DND-41 (cell line): ENCODE measurements around the gene PPP6C.

Experiments
- CTCF ChIP-seq: IDR thresholded peaks from 2 replicates; pipeline ENCODE4 v1.5.1; 2012; ENCODE audit warnings: borderline replicate concordance, low read length, moderate library complexity, mild to moderate bottlenecking; ENCODE audit not compliant: poor library complexity, severe bottlenecking; ENCODE audit errors: extremely low read depth
- EZH2 ChIP-seq: IDR thresholded peaks from 3 replicates; pipeline ENCODE4 v1.6.1; 2012; ENCODE audit warnings: borderline replicate concordance, low read depth, mild to moderate bottlenecking, moderate library complexity, low read length, inconsistent platforms; ENCODE audit not compliant: severe bottlenecking

DNA sequence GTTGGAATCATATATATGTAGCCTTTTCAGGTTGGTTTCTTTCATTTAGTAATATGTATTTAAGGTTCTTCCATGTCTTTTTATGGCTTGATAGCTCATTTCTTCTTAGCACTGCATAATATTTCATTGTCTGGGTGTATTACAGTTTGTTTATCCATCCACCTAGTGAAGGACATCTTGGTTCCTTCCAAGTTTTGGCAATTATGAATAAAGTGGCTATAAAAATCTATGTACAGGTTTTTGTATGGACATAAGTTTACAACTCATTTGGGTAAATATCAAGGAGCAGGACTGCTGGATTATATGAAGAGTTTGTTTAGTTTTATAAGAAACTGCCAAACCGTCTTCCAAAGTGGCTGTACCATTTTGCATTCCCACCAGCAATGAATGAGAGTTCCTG is 11.7 kb downstream of the PPP6C start:
- TF ChIP-seq CTCF (no peak), EZH2 (no peak)
